GM12878 (cell line): ENCODE measurements around the gene TEX2. TPM values are rescaled to one million over a fixed set of nuclear protein-coding genes. Genes with fewer than 3 reads are reported as not detected.

Experiments used
- BHLHE40 ChIP-seq, 2 experiments: fragments of 450-650 bp in 1 of 2; IDR thresholded peaks; 2 replicates each; pipeline ENCODE4 v1.6.1; 2011 to 2017; ENCODE audit warnings: low read depth in 2 of 2, borderline replicate concordance in 1 of 2, improper control_type of control experiment in 1 of 2, low read length in 1 of 2, mild to moderate bottlenecking in 1 of 2
- RCOR1 ChIP-seq: conservative IDR thresholded peaks from 2 replicates; pipeline ENCODE4 v1.6.1; 2012; ENCODE audit warnings: low read depth, low read length, improper control_type of control experiment
- RUNX3 ChIP-seq: IDR thresholded peaks from 2 replicates; pipeline ENCODE4 v1.6.1; 2012; ENCODE audit warnings: low read length, inconsistent platforms
- STAT1 ChIP-seq: fragments of 450-650 bp; conservative IDR thresholded peaks from 2 replicates; pipeline ENCODE4 v1.6.1; 2014; ENCODE audit warnings: antibody characterized with exemption, mild to moderate bottlenecking
- TCF12 ChIP-seq: IDR thresholded peaks from 2 replicates; pipeline ENCODE4 v1.6.1; 2011; ENCODE audit warnings: low read depth, mild to moderate bottlenecking, low read length
- polyA plus RNA-seq, 11 experiments: library from polyadenylated mRNA; depleted of rRNA in 4 of 11; unstranded in 6 of 11; stranded (reverse) in 5 of 11; fragments of >200 nt; fragmentation: Nextera tagmentation in 4 of 11; fragmentation: Illumina TruSeq in 1 of 11; extraction: Ambion mirVana in 4 of 11; extraction: Trizol in 1 of 11; gene quantifications; 1 replicate in 1 of 11; 2 replicates in 10 of 11; pipeline versions ENCODE4 v1.2.1 to v1.2.3, GENCODE V29; 2011 to 2016; ENCODE audit warnings: inconsistent platforms in 2 of 11, missing spikeins in 2 of 11, low read depth in 1 of 11
- total RNA-seq, 4 experiments: library from RNA; depleted of rRNA in 3 of 4; stranded (reverse); fragments of >200 nt in 3 of 4; fragmentation: Illumina TruSeq in 1 of 4; extraction: Trizol in 1 of 4; gene quantifications; 2 replicates each; pipeline versions ENCODE4 v1.2.1 to v1.2.3, GENCODE V29; 2013 to 2021
- TF ChIP-seq, protein P1 (sequence below): fragments of 150-350 bp; IDR thresholded peaks from 2 replicates; pipeline ENCODE4 v1.6.1; 2014; ENCODE audit warnings: mild to moderate bottlenecking, low read depth, low read length
- TF ChIP-seq, protein P2 (sequence below): fragments of 450-650 bp; IDR thresholded peaks from 2 replicates; pipeline ENCODE4 v1.6.1; 2017; ENCODE audit warnings: mild to moderate bottlenecking, moderate library complexity

TEX2 gene
- total and polyA plus RNA-seq, 10 of the 15 experiments (the other 5 are each of a cell fraction or from before 2014, with no cell fraction given): 3.8 to 19.9 (median 15.8) TPM

DNA sequence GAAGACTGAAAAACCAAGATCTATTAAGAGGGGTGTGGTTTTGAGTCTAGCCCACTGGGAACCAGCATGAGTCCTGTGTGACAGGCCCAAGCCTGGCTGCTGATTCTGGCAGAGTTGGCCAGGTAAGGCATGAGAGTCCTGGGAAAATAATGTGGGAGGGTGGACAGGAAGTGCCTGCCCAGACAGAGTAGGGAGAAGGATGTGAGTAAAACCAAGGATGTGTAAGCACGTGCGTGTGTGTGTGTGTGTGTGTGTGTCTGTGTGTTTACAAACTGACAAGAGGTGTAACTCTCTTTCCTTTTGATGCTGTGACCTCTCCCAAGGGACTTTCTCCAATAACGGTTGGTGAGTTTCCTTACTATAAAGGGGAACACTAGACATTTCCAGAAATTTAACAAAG lies 15.6 kb upstream of the TEX2 start (continued):
- TF ChIP-seq, protein P1, sequence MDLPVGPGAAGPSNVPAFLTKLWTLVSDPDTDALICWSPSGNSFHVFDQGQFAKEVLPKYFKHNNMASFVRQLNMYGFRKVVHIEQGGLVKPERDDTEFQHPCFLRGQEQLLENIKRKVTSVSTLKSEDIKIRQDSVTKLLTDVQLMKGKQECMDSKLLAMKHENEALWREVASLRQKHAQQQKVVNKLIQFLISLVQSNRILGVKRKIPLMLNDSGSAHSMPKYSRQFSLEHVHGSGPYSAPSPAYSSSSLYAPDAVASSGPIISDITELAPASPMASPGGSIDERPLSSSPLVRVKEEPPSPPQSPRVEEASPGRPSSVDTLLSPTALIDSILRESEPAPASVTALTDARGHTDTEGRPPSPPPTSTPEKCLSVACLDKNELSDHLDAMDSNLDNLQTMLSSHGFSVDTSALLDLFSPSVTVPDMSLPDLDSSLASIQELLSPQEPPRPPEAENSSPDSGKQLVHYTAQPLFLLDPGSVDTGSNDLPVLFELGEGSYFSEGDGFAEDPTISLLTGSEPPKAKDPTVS: no peak
- TF ChIP-seq STAT1 (no peak), TCF12 (no peak), RUNX3 (0 out of 2 replicates have a peak, but pooled peaks have one; percentile 8), BHLHE40 (IDR thresholded peaks at IDR 0.05; ENCODE audit: borderline replicate concordance in 1 of 2, low read depth in 2 of 2, low read length in 1 of 2) (peak in 1 of 2 experiments; percentile 42; a peak in 1 of 4 replicates), RCOR1 (no peak)
- TF ChIP-seq, protein P2, sequence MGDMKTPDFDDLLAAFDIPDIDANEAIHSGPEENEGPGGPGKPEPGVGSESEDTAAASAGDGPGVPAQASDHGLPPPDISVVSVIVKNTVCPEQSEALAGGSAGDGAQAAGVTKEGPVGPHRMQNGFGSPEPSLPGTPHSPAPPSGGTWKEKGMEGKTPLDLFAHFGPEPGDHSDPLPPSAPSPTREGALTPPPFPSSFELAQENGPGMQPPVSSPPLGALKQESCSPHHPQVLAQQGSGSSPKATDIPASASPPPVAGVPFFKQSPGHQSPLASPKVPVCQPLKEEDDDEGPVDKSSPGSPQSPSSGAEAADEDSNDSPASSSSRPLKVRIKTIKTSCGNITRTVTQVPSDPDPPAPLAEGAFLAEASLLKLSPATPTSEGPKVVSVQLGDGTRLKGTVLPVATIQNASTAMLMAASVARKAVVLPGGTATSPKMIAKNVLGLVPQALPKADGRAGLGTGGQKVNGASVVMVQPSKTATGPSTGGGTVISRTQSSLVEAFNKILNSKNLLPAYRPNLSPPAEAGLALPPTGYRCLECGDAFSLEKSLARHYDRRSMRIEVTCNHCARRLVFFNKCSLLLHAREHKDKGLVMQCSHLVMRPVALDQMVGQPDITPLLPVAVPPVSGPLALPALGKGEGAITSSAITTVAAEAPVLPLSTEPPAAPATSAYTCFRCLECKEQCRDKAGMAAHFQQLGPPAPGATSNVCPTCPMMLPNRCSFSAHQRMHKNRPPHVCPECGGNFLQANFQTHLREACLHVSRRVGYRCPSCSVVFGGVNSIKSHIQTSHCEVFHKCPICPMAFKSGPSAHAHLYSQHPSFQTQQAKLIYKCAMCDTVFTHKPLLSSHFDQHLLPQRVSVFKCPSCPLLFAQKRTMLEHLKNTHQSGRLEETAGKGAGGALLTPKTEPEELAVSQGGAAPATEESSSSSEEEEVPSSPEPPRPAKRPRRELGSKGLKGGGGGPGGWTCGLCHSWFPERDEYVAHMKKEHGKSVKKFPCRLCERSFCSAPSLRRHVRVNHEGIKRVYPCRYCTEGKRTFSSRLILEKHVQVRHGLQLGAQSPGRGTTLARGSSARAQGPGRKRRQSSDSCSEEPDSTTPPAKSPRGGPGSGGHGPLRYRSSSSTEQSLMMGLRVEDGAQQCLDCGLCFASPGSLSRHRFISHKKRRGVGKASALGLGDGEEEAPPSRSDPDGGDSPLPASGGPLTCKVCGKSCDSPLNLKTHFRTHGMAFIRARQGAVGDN: no peak
